ENCODE results near the gene TMEM255A. TPM values are rescaled to one million over a fixed set of nuclear protein-coding genes. Genes with fewer than 3 reads are reported as not detected.

Gene TMEM255A
- total and polyA plus RNA-seq, 2 of the 4 experiments (the other 2 are of a cell fraction) = 0.03 TPM; not detected in 1

DNA sequence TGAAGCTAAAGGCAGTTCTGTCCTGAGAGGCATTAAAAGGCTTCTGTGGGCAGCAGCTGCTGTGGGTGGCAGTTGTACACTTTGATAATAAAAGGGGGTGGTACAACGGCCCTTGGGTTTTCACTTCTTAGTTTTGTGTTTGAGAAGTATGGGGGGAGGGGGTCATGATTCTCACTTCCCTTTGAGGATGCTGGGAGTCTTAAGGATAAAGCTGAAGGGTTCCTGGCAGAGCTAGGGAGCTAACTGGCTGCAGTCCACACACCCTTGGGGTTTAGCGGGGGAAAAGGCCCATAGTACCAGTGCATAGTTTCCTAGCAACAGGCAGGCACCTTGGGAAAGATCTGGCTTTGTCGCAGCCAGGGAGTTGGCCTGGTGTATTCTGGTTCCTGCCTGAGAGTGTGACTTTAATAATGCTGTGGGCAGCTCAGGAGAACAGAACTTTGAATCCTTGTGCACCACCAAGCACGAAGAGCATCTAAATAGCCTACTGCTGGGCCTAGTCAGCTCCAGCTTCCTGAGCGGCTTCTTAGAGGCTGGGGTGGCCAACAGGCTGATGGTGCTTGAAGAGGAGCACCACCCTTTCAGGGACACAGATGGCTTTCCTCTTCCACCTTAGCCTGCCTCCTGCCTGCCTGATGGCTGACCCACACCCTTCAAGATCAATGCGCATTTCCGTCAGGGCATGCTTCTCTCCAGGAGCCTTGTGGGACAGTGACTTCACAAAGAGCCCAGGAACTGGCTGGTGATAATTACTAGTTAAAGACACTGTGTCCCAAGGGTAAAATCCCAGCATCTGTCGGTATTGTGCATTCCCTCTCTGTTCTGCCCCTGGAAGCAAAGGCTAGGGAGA lies 48.2 kb downstream of the TMEM255A start (continued):
- no peak for TF ChIP-seq CEBPB (IDR thresholded peaks at IDR 0.05; ENCODE audit: low read depth, low read length)

DNA sequence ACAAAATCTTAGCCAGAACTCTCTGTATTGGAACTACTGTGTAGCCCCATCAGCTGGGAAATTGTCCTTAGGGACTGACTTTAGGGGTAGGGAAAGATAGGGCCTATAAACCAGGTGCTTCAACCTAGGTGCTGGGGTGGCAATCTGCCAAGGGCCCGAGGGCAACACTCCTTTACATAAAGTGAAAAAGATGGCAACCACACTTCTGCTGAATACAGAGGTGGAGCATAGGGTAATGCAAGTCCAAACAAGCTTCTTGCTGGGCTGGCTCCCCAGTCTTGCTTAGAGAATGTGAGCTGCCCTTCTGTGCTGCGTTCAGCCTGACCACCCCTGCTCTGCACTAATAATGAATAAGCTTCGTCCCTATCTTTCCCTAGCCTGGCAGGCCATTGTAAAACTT lies 50.9 kb downstream of the TMEM255A start:
- Histone ChIP-seq H2AK5ac (ENCODE audit: low read depth, low read length) (no peak overlapping the region), H2BK5ac (ENCODE audit: low read depth, low read length, poor library complexity, severe bottlenecking) (no peak overlapping the region), H4K20me1 (ENCODE audit: insufficient read depth, low read length) (no peaks in the 10 kb centered on the region; the same call in 1 of the 2 replicates), H2AFZ (replicated peaks; ENCODE audit: low read length, poor library complexity) (no peak overlapping the region), H2BK120ac (ENCODE audit: low read depth, low read length) (no peak overlapping the region), H3K9me3 (ENCODE audit: control insufficient read depth, insufficient read depth, low read length) (no peaks in the 10 kb centered on the region), H3K4me1 (ENCODE audit: control insufficient read depth, insufficient read depth, low read length) (no peaks in the 10 kb centered on the region), H3K4me3 (ENCODE audit: insufficient read depth, low read depth, low read length) (no peak overlapping the region), H2BK20ac (ENCODE audit: low read depth, low read length) (no peak overlapping the region), H3K18ac (ENCODE audit: low read depth, low read length) (no peak overlapping the region), H3K4me2 (ENCODE audit: low read depth, low read length) (no peak overlapping the region), H3K27me3 (ENCODE audit: control insufficient read depth, insufficient read depth, low read length) (peaks cover 4% of the 10 kb centered on the region; the same call in 1 of the 2 replicates), H4K8ac (ENCODE audit: low read depth in 2 of 2, low read length in 2 of 2) (no peak overlapping the region), H3K9me1 (ENCODE audit: insufficient read depth, low read length) (no peaks in the 10 kb centered on the region), H3K9ac (ENCODE audit: low read depth, low read length) (no peak overlapping the region), H2BK15ac (ENCODE audit: low read depth, low read length) (no peak overlapping the region), H4K91ac (ENCODE audit: insufficient read depth, low read depth, low read length) (no peak overlapping the region), H3K14ac (replicated peaks; ENCODE audit: low read depth, low read length) (no peak overlapping the region), H3K4ac (ENCODE audit: low read depth, low read length) (no peak overlapping the region), H3K36me3 (ENCODE audit: control insufficient read depth, insufficient read depth, low read length) (no peaks in the 10 kb centered on the region), H2AK9ac (replicated peaks; ENCODE audit: low read depth, low read length, poor library complexity) (no peak overlapping the region), H3K27ac (ENCODE audit: insufficient read depth, low read length) (no peak overlapping the region), H3K56ac (ENCODE audit: extremely low read depth, insufficient read depth, low read length) (no peak overlapping the region), H3K23ac (ENCODE audit: low read depth, low read length) (no peak overlapping the region), H3K79me1 (ENCODE audit: low read depth in 1 of 2, low read length in 2 of 2) (no peaks in the 10 kb centered on the region), H4K5ac (ENCODE audit: low read depth, low read length) (no peak overlapping the region)
- in situ Hi-C loops (cut with MboI; ENCODE audit: low sequenced_read_pairs) (no loop called here), intact Hi-C loops (cut with micrococcal nuclease) (no loop called here), dilution Hi-C loops (cut with HindIII; ENCODE audit: low sequenced_read_pairs, unreplicated experiment) (no loop called here)
- CTCF ChIA-PET = interaction anchor here (0.9 to 1.2 kb wide), 2 partner anchors 215 to 286 kb away, joined by 3 to 4 read pairs; no protein-coding TSS in a partner anchor
- DNase-seq = no peak
- POLR2A ChIA-PET (ENCODE audit: unreplicated experiment) = no interaction called here
- ATAC-seq (ENCODE audit: low read depth) = no peak
- BruUV-seq (replicated peaks) = no TSS peak
- WGBS, 2 experiments (ENCODE audit: extremely low coverage in 2 of 2, insufficient read length in 1 of 2) = 40% methylated on average over 1 of the region's 3 CpGs; no CpG with 5 or more reads in 1 of the 2 experiments
- TF ChIP-seq MAFK (IDR thresholded peaks at IDR 0.05; ENCODE audit: low read depth, low read length) (no peak), RAD21 (IDR thresholded peaks at IDR 0.05; ENCODE audit: low read length) (no peak), MAZ (IDR thresholded peaks at IDR 0.05; ENCODE audit: borderline replicate concordance, low read depth, low read length) (no peak), CHD1 (IDR thresholded peaks at IDR 0.05; ENCODE audit: low read depth, low read length) (no peak), MXI1 (IDR thresholded peaks at IDR 0.05; ENCODE audit: borderline replicate concordance, low read depth, low read length) (no peak), CEBPB (IDR thresholded peaks at IDR 0.05; ENCODE audit: low read depth, low read length) (no peak), BHLHE40 (IDR thresholded peaks at IDR 0.05; ENCODE audit: low read depth, low read length) (no peak), NFE2L2 (IDR thresholded peaks at IDR 0.05; ENCODE audit: low read depth, low read length) (no peak), POLR2A (IDR thresholded peaks at IDR 0.05; ENCODE audit: low read depth, low read length) (no peak), SMC3 (IDR thresholded peaks at IDR 0.05; ENCODE audit: low read depth, low read length) (no peak), CTCF (conservative IDR thresholded peaks at IDR 0.05; ENCODE audit: low read depth, low read length) (no peak)
- TF ChIP-seq, protein P1, sequence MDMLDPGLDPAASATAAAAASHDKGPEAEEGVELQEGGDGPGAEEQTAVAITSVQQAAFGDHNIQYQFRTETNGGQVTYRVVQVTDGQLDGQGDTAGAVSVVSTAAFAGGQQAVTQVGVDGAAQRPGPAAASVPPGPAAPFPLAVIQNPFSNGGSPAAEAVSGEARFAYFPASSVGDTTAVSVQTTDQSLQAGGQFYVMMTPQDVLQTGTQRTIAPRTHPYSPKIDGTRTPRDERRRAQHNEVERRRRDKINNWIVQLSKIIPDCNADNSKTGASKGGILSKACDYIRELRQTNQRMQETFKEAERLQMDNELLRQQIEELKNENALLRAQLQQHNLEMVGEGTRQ (IDR thresholded peaks at IDR 0.05; ENCODE audit: low read depth, low read length) = no peak
